Epithelial cell of esophagus (primary cell): ENCODE results near the gene CEACAM1.
A peak's percentile ranks its signal among the peaks of the same experiment; 100 is the strongest.
"Not testable (repeated sequence)": the region's sequence is repeated elsewhere in the genome, so short reads cannot be mapped to it uniquely, and the experiment has no call there.

Experiments
- DNase-seq: peaks from one replicate; pipeline ENCODE4 v3.0.0; 2010; ENCODE audit warnings: low read depth
- H3K4me3 ChIP-seq: 2 replicates; pipeline ENCODE4 v1.5.1; 2011; ENCODE audit warnings: mild to moderate bottlenecking, low read length, control low read depth
- CTCF ChIP-seq: IDR thresholded peaks from 2 replicates; pipeline ENCODE4 v1.5.1; 2011; ENCODE audit warnings: low read depth, mild to moderate bottlenecking, low read length, control low read depth, inconsistent platforms; ENCODE audit not compliant: insufficient read depth; ENCODE audit errors: missing control alignments

CEACAM1 gene

GRCh38 chr19:42534391-42534790 lies 6.1 kb upstream of the CEACAM1 start:
- TF ChIP-seq CTCF, result no peak
- DNase-seq, result no peak
- no peak overlapping the region for H3K4me3 ChIP-seq

- no peak overlapping the region for H3K4me3 ChIP-seq
- no peak for TF ChIP-seq CTCF
- DNase-seq, result no peak
Observed at GRCh38 chr19:42532891-42533290, 4.6 kb upstream of the CEACAM1 start.

GRCh38 chr19:42531313-42531712 lies 3.0 kb upstream of the CEACAM1 start:
- DNase-seq, result peak; percentile 92
- no peak overlapping the region for H3K4me3 ChIP-seq
- no peak for TF ChIP-seq CTCF

GRCh38 chr19:42529248-42529764 lies 1.0 kb upstream of the CEACAM1 start:
- no peak overlapping the region for H3K4me3 ChIP-seq
- peak; percentile 70 for DNase-seq

GRCh38 chr19:42524943-42525342 lies 3.3 kb downstream of the CEACAM1 start:
- no peak overlapping the region for H3K4me3 ChIP-seq
- TF ChIP-seq CTCF, result no peak
- no peak for DNase-seq

More at GRCh38 chr19:42529248-42529764, 1.0 kb upstream of the CEACAM1 start:
- peak; percentile 97 for TF ChIP-seq CTCF

GRCh38 chr19:42524250-42524649 lies 4.0 kb downstream of the CEACAM1 start:
- TF ChIP-seq CTCF, result no peak
- no peak for DNase-seq
- no peak overlapping the region for H3K4me3 ChIP-seq

GRCh38 chr19:42522262-42522661 lies 6.0 kb downstream of the CEACAM1 start:
- not testable (repeated sequence) for DNase-seq, H3K4me3 ChIP-seq
